Bronchial epithelial cell (primary cell): Measurements from ENCODE around the gene PJA2. TPM values are rescaled to one million over a fixed set of nuclear protein-coding genes. Genes with fewer than 3 reads are reported as not detected.
"Not testable (repeated sequence)": the region's sequence is repeated elsewhere in the genome, so short reads cannot be mapped to it uniquely, and the experiment has no call there.

ENCODE experiments used
- DNase-seq: peaks from one replicate; pipeline ENCODE4 v3.0.0-alpha.2; 2010; ENCODE audit warnings: low read depth
- FAIRE-seq: peaks from 2 replicates; lab custom pipeline; 2011; peaks lifted over from hg19 to GRCh38; lab: Jason Lieb, UNC
- H3K27me3 ChIP-seq: 2 replicates; pipeline ENCODE4 v1.5.1; 2011; ENCODE audit warnings: low read length; ENCODE audit not compliant: control insufficient read depth, insufficient read depth
- H3K36me3 ChIP-seq: 2 replicates; pipeline ENCODE4 v1.5.1; 2011; ENCODE audit warnings: low read length; ENCODE audit not compliant: control insufficient read depth, insufficient read depth
- H3K4me3 ChIP-seq: 2 replicates; pipeline ENCODE4 v1.5.1; 2011; ENCODE audit warnings: mild to moderate bottlenecking, low read depth, low read length, control low read depth
- total RNA-seq: library from RNA; depleted of rRNA; stranded (reverse); fragments of >200 nt; gene quantifications from 2 replicates; pipeline ENCODE4 v1.2.1, GENCODE V29; 2014
- TF ChIP-seq, protein P1 (sequence below): IDR thresholded peaks from 2 replicates; pipeline ENCODE4 v1.5.1; 2011; ENCODE audit warnings: mild to moderate bottlenecking, moderate library complexity, low read length, control low read depth, inconsistent platforms; ENCODE audit not compliant: insufficient read depth, severe bottlenecking

Gene PJA2
- total RNA-seq, 1 donor from 2014 or later: 50.3 TPM

DNA sequence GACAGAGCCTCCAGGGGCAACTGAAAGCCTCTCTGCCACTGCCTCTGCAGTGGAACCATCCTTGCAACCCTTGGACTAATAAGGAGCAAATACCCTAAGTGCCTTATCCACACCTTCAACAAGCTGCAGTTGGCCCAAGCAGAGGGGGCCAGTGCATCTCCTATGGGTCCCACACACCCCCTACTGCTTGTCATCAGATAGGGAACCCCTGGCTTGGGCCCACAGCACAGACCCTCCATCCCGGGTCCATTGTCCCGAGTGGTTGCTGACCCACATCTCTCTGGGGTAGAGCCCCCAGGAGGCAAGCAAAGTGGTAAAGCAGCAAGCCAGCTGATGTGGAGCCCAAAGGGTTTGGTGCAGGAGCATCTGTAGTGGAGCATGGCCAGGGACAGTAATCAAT is 119.5 kb downstream of the PJA2 start:
- DNase-seq (no peak), FAIRE-seq (no peak)
- TF ChIP-seq, protein P1, sequence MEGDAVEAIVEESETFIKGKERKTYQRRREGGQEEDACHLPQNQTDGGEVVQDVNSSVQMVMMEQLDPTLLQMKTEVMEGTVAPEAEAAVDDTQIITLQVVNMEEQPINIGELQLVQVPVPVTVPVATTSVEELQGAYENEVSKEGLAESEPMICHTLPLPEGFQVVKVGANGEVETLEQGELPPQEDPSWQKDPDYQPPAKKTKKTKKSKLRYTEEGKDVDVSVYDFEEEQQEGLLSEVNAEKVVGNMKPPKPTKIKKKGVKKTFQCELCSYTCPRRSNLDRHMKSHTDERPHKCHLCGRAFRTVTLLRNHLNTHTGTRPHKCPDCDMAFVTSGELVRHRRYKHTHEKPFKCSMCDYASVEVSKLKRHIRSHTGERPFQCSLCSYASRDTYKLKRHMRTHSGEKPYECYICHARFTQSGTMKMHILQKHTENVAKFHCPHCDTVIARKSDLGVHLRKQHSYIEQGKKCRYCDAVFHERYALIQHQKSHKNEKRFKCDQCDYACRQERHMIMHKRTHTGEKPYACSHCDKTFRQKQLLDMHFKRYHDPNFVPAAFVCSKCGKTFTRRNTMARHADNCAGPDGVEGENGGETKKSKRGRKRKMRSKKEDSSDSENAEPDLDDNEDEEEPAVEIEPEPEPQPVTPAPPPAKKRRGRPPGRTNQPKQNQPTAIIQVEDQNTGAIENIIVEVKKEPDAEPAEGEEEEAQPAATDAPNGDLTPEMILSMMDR: no peak
- no peak overlapping the region for H3K4me3 ChIP-seq
- H3K27me3 ChIP-seq: no peaks in the 10 kb centered on the region
- H3K36me3 ChIP-seq: no peaks in the 10 kb centered on the region

DNA sequence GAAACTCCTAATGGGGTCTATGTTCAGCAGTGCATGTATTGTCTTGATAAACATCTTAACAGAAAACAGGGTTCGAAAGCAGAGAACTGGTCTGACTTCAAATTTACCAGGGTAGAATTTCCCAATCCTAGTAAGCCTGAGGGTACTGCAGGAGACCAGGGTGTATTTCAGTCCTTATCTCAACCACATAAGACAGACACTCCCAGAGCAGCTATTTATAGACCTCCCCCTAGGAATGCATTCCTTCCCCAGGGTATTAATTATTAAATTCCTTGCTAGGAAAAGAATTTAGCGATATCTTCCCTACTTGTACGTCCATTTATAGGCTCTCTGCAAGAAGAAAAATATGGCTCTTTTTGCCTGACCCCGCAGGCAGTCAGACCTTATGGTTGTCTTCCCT is 123.1 kb downstream of the PJA2 start:
- DNase-seq, H3K36me3 ChIP-seq, H3K27me3 ChIP-seq, FAIRE-seq, H3K4me3 ChIP-seq: not testable (repeated sequence)
